Gastroesophageal sphincter (tissue), 3 donors: Measurements from ENCODE around the gene LHFPL2.

ENCODE experiments used
- CTCF ChIP-seq, 4 experiments: fragments of 200-600 bp in 2 of 4; fragments of 450-650 bp in 2 of 4; sonication (generic) in 1 of 4; IDR thresholded peaks; one replicate each; pipeline ENCODE4 v1.5.1; 2017 to 2019; ENCODE audit warnings: antibody characterized with exemption in 4 of 4, mild to moderate bottlenecking in 2 of 4, moderate library complexity in 2 of 4
- POLR2A ChIP-seq, 2 donors: fragments of 450-650 bp; IDR thresholded peaks; one replicate each; pipeline ENCODE4 v1.6.1; 2017; ENCODE audit warnings: antibody characterized with exemption in 2 of 2, mild to moderate bottlenecking in 2 of 2, moderate library complexity in 1 of 2

- TF ChIP-seq CTCF (IDR thresholded peaks at IDR 0.05): no peak
- TF ChIP-seq POLR2A (IDR thresholded peaks at IDR 0.05): no peak
These were observed 122.5 kb downstream of the LHFPL2 start for GRCh38 chr5:78526049-78526525.
